Breast epithelium (tissue), 3 donors: ENCODE measurements around the gene ADAMTSL4.

Experiments used
- CTCF ChIP-seq, 3 donors: fragments of 450-650 bp; IDR thresholded peaks; one replicate each; pipeline ENCODE4 v1.5.1; 2016 to 2017; ENCODE audit warnings: antibody characterized with exemption in 3 of 3, mild to moderate bottlenecking in 3 of 3, moderate library complexity in 3 of 3
- POLR2A ChIP-seq: fragments of 450-650 bp; IDR thresholded peaks from one replicate; pipeline ENCODE4 v1.6.1; 2016; ENCODE audit warnings: antibody characterized with exemption, mild to moderate bottlenecking, moderate library complexity

DNA sequence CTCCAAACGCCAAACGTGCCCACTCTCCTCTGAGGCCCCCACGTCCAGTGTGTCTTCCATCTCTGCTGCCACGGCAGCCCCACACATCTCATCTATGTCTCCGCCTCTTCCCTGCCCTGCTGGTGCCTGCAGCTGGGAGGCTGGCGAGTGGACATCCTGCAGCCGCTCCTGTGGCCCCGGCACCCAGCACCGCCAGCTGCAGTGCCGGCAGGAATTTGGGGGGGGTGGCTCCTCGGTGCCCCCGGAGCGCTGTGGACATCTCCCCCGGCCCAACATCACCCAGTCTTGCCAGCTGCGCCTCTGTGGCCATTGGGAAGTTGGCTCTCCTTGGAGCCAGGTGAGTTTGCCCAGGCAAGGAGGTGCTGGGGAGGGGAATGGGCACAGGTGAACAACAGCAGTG lies 8.6 kb downstream of the ADAMTSL4 start:
- TF ChIP-seq CTCF (IDR thresholded peaks at IDR 0.05) = no peak
- TF ChIP-seq POLR2A = no peak
